Left ventricle myocardium inferior (tissue), 1 donor: Measurements from ENCODE around the gene SLC2A8. TPM values are rescaled to one million over a fixed set of nuclear protein-coding genes. Genes with fewer than 3 reads are reported as not detected.
A peak's percentile ranks its signal among the peaks of the same experiment; 100 is the strongest.

ENCODE experiments used
- DNase-seq: peaks from one replicate; pipeline ENCODE4 v3.0.0-alpha.2; 2020
- H3K27ac ChIP-seq: fragments of 200-600 bp; replicated peaks from 2 replicates; pipeline ENCODE4 v1.8.0; 2021
- H3K27me3 ChIP-seq: fragments of 200-600 bp; 2 replicates; pipeline ENCODE4 v1.8.0; 2021; ENCODE audit warnings: low read depth
- H3K36me3 ChIP-seq: fragments of 200-600 bp; 2 replicates; pipeline ENCODE4 v1.8.0; 2021
- H3K4me1 ChIP-seq: fragments of 200-600 bp; 2 replicates; pipeline ENCODE4 v1.8.0; 2021
- H3K4me3 ChIP-seq: fragments of 200-600 bp; 2 replicates; pipeline ENCODE4 v1.8.0; 2021; ENCODE audit warnings: mild to moderate bottlenecking, moderate library complexity
- H3K9me3 ChIP-seq: fragments of 200-600 bp; replicated peaks from 2 replicates; pipeline ENCODE4 v1.8.0; 2021
- CTCF ChIP-seq: fragments of 200-600 bp; IDR thresholded peaks from 2 replicates; pipeline ENCODE4 v1.8.0; 2021; ENCODE audit warnings: antibody characterized with exemption, mild to moderate bottlenecking, borderline replicate concordance
- intact Hi-C: fragments of 100-400 bp; cut with micrococcal nuclease; formaldehyde crosslinking; loops from one replicate; pipeline ENCODE4 v1.11.0; 2022
- total RNA-seq: library from RNA; stranded (reverse); fragmentation: NEBNext Ultra II Directional; extraction: Animal tissue kit (Norgen Biotek cat#: 25700); gene quantifications from one replicate; pipeline ENCODE4 v1.2.1, GENCODE V29; 2021
- donor health status: DM: no; HTN: yes; CAD: no; lungs with severe emphysema.

SLC2A8 gene
- total RNA-seq, 1 donor from 2014 or later, result 16.1 TPM

GRCh38 chr9:127353882-127354281, 43.1 kb upstream of the SLC2A8 start:
- TF ChIP-seq CTCF, result no peak
- Histone ChIP-seq H3K36me3 (peaks cover 37% of the 10 kb centered on the region), H3K27ac (peak overlapping the region; percentile 9), H3K27me3 (no peaks in the 10 kb centered on the region), H3K4me3 (no peak overlapping the region), H3K4me1 (peaks cover 27% of the 10 kb centered on the region), H3K9me3 (no peaks in the 10 kb centered on the region)
- DNase-seq, result no peak
- intact Hi-C loops, result no loop called here

- H3K4me3 ChIP-seq, result no peak overlapping the region
- H3K27ac ChIP-seq, result no peak overlapping the region
- no peak for DNase-seq
- peaks cover 22% of the 10 kb centered on the region for H3K4me1 ChIP-seq
- no peaks in the 10 kb centered on the region for H3K9me3 ChIP-seq
- peaks cover 37% of the 10 kb centered on the region for H3K36me3 ChIP-seq
- no peak for TF ChIP-seq CTCF
- H3K27me3 ChIP-seq, result no peaks in the 10 kb centered on the region
- intact Hi-C loops, result no loop called here
Observed at GRCh38 chr9:127356906-127357305, 40.1 kb upstream of the SLC2A8 start.

- H3K27me3 ChIP-seq, result no peaks in the 10 kb centered on the region
- intact Hi-C loops, result no loop called here
- H3K9me3 ChIP-seq, result no peaks in the 10 kb centered on the region
- no peak overlapping the region for H3K27ac ChIP-seq
- peaks cover 37% of the 10 kb centered on the region for H3K36me3 ChIP-seq
- peaks cover 19% of the 10 kb centered on the region for H3K4me1 ChIP-seq
- TF ChIP-seq CTCF, result no peak
- no peak overlapping the region for H3K4me3 ChIP-seq
- DNase-seq, result no peak
Observed at GRCh38 chr9:127358023-127358535, 38.9 kb upstream of the SLC2A8 start.

GRCh38 chr9:127358770-127359169, 38.2 kb upstream of the SLC2A8 start:
- no peaks in the 10 kb centered on the region for H3K9me3 ChIP-seq
- peak overlapping the region; percentile 19 for H3K27ac ChIP-seq
- intact Hi-C loops, result no loop called here
- no peak for DNase-seq
- TF ChIP-seq CTCF, result no peak
- H3K4me1 ChIP-seq, result peaks cover 16% of the 10 kb centered on the region
- no peak overlapping the region for H3K4me3 ChIP-seq
- peaks cover 37% of the 10 kb centered on the region for H3K36me3 ChIP-seq
- H3K27me3 ChIP-seq, result no peaks in the 10 kb centered on the region

- H3K27ac ChIP-seq, result no peak overlapping the region
Observed at GRCh38 chr9:127360250-127360649, 36.7 kb upstream of the SLC2A8 start.

More at GRCh38 chr9:127360250-127360649, 36.7 kb upstream of the SLC2A8 start:
- Histone ChIP-seq H3K27me3 (no peaks in the 10 kb centered on the region), H3K9me3 (no peaks in the 10 kb centered on the region), H3K4me3 (no peak overlapping the region), H3K4me1 (peaks cover 10% of the 10 kb centered on the region), H3K36me3 (peaks cover 42% of the 10 kb centered on the region)
- intact Hi-C loops, result no loop called here
- peak; percentile 59 for TF ChIP-seq CTCF
- DNase-seq, result no peak
